ENCODE measurements around the gene NOC3L. TPM values are rescaled to one million over a fixed set of nuclear protein-coding genes. Genes with fewer than 3 reads are reported as not detected.

Gene NOC3L
- total and polyA plus RNA-seq, 2 donors from 2014 or later = 6.0 to 17.7 TPM

DNA sequence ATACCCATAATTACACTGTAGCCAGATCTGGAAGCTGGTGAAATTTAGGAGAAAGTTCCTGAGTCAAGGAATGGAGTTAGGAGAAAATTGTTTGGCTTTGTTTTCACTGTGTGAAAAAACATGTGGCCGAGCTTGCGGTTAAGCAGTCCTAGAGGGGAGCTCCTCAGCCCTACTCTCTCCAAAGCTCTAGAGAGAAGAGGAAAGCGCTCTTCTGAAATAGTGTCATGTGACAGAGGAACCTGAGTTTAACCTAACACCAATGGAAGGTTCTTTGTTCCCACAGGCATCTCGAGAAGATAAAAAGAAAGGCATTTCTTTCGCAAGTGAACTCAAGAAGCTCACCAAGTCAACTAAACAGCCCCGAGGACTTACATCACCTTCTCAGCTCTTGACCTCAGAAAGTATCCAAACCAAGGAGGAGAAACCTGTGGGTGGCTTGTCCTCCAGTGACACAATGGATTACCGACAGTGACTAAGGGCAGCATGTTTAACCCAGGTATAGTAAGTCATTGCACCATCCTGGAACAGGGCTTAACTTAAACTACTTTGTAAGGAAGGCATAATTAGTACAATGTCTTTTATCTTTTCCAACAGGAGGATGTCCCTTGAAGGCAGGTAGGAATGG lies 38.0 kb downstream of the NOC3L start:
- no peaks in the 10 kb centered on the region for H3K4me1 ChIP-seq (ENCODE audit: control insufficient read depth in 2 of 3, insufficient read depth in 2 of 3, low read depth in 1 of 3, low read length in 3 of 3)
- FAIRE-seq = no peak
- intact Hi-C loops (cut with DNase I) = loop anchor here (10.0 kb wide), 1 partner anchor 410 kb away; no protein-coding TSS in a partner anchor
- TF ChIP-seq, protein P1, sequence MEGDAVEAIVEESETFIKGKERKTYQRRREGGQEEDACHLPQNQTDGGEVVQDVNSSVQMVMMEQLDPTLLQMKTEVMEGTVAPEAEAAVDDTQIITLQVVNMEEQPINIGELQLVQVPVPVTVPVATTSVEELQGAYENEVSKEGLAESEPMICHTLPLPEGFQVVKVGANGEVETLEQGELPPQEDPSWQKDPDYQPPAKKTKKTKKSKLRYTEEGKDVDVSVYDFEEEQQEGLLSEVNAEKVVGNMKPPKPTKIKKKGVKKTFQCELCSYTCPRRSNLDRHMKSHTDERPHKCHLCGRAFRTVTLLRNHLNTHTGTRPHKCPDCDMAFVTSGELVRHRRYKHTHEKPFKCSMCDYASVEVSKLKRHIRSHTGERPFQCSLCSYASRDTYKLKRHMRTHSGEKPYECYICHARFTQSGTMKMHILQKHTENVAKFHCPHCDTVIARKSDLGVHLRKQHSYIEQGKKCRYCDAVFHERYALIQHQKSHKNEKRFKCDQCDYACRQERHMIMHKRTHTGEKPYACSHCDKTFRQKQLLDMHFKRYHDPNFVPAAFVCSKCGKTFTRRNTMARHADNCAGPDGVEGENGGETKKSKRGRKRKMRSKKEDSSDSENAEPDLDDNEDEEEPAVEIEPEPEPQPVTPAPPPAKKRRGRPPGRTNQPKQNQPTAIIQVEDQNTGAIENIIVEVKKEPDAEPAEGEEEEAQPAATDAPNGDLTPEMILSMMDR (IDR thresholded peaks at IDR 0.05; ENCODE audit: borderline replicate concordance, extremely low read depth, insufficient read depth) = no peak
- H3K36me3 ChIP-seq (ENCODE audit: control insufficient read depth in 2 of 3, insufficient read depth in 3 of 3, low read length in 3 of 3) = peaks cover 2 to 12% (median 3%) of the 10 kb centered on the region in 3 donors
- H3K9ac ChIP-seq (ENCODE audit: low read length in 3 of 3) = no peak overlapping the region
- H3K27ac ChIP-seq (ENCODE audit: low read depth in 2 of 2, low read length in 2 of 2) = no peak overlapping the region
- DNase-seq = no peak
- no peaks in the 10 kb centered on the region for H3K27me3 ChIP-seq (ENCODE audit: control insufficient read depth, insufficient read depth, low read length)
- H3K9me3 ChIP-seq (ENCODE audit: control insufficient read depth in 2 of 3, insufficient read depth in 1 of 3, low read length in 3 of 3) = no peaks in the 10 kb centered on the region
- no peak overlapping the region for H3K4me3 ChIP-seq (ENCODE audit: low read length in 3 of 3)

DNA sequence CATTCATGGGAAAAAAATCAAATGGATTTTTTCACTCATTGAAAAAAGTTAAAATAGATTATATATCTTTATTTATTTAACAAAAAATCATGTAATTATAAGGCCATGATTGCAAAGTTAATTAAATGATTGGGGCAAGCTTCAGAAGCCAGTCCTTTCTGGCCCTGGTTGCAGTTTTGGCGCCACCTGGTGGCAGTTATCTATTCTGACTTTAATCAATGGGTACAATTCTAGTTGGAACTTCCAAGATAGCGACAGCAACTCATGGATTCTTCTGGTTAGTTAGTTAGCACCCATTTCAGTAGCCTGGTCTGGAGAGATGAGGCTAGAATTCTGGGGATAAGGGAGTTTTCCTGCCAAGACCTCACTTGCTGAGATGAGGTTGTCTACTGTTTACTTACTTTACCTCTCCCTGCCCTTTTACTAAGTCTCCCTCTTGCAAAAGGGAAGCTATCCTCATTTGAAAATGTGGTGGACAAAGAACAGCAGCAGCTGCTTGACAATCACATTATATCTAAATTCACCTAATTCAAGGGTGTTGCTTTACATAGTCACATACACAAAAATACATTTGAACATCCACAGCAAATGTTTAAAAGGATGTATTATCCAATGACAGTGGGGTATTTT lies 42.3 kb downstream of the NOC3L start:
- H3K9me3 ChIP-seq (ENCODE audit: control insufficient read depth in 2 of 3, insufficient read depth in 1 of 3, low read length in 3 of 3) = no peaks in the 10 kb centered on the region
- TF ChIP-seq, protein P1 (IDR thresholded peaks at IDR 0.05; ENCODE audit: borderline replicate concordance, extremely low read depth, insufficient read depth) = peak; percentile 76
- no peak overlapping the region for H3K9ac ChIP-seq (ENCODE audit: low read length in 3 of 3)
- H3K4me1 ChIP-seq (ENCODE audit: control insufficient read depth in 2 of 3, insufficient read depth in 2 of 3, low read depth in 1 of 3, low read length in 3 of 3) = no peaks in the 10 kb centered on the region
- DNase-seq (peak in 4 of 5 donors; percentile 55 to 81 (median 66)), FAIRE-seq (peak; percentile 90)
- intact Hi-C loops (cut with DNase I) = loop anchor here (10.0 kb wide), 1 partner anchor 406 kb away; no protein-coding TSS in a partner anchor
- H3K4me3 ChIP-seq (ENCODE audit: low read length in 3 of 3) = no peak overlapping the region
- H3K36me3 ChIP-seq (ENCODE audit: control insufficient read depth in 2 of 3, insufficient read depth in 3 of 3, low read length in 3 of 3) = peaks cover 2 to 12% (median 3%) of the 10 kb centered on the region in 3 donors
- H3K27ac ChIP-seq (ENCODE audit: low read depth in 2 of 2, low read length in 2 of 2) = no peak overlapping the region
- H3K27me3 ChIP-seq (ENCODE audit: control insufficient read depth, insufficient read depth, low read length) = no peaks in the 10 kb centered on the region

DNA sequence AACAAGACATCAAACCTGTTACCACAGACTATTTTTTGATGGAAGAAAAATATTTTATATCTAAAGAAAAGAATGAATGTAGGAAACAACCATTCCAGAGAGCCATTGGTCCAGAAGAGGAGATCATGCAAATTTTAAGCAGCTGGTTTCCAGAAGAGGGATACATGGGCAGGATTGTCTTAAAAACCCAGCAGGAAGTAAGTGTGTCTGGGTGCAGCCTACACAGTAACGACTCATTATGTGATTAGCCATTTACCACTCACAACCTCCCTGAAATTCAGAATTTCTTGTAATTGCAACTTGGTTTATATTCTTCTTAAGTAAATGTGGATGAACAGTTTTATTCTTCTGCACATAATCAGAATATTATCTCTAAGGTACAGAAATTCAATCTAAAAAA lies 46.2 kb downstream of the NOC3L start:
- no peak for FAIRE-seq
- H3K36me3 ChIP-seq (ENCODE audit: control insufficient read depth in 2 of 3, insufficient read depth in 3 of 3, low read length in 3 of 3) = no peaks in the 10 kb centered on the region
- H3K4me3 ChIP-seq (ENCODE audit: low read length in 3 of 3) = no peak overlapping the region
- no peaks in the 10 kb centered on the region for H3K9me3 ChIP-seq (ENCODE audit: control insufficient read depth in 2 of 3, insufficient read depth in 1 of 3, low read length in 3 of 3)
- peaks cover 0 to 2% (median 0%) of the 10 kb centered on the region in 3 donors for H3K4me1 ChIP-seq (ENCODE audit: control insufficient read depth in 2 of 3, insufficient read depth in 2 of 3, low read depth in 1 of 3, low read length in 3 of 3)
- H3K27me3 ChIP-seq (ENCODE audit: control insufficient read depth, insufficient read depth, low read length) = no peaks in the 10 kb centered on the region
- no peak overlapping the region for H3K9ac ChIP-seq (ENCODE audit: low read length in 3 of 3)
- TF ChIP-seq, protein P1 (IDR thresholded peaks at IDR 0.05; ENCODE audit: borderline replicate concordance, extremely low read depth, insufficient read depth) = no peak
- no peak for DNase-seq
- intact Hi-C loops (cut with DNase I) = no loop called here
- H3K27ac ChIP-seq (ENCODE audit: low read depth in 2 of 2, low read length in 2 of 2) = no peak overlapping the region
